GM13976 (cell line): ENCODE results near the gene RELL1.

ENCODE experiments used
- DNase-seq: peaks from one replicate; pipeline ENCODE4 v3.0.0; 2012; ENCODE audit warnings: low spot score
- CTCF ChIP-seq: IDR thresholded peaks from 2 replicates; pipeline ENCODE4 v1.5.1; 2012; ENCODE audit warnings: borderline replicate concordance, mild to moderate bottlenecking; ENCODE audit not compliant: insufficient read depth; ENCODE audit errors: extremely low read depth, missing control alignments, control extremely low read depth
- in situ Hi-C: fragments of 300-500 bp; cut with MboI; formaldehyde crosslinking; loops from one replicate; pipeline ENCODE4 v1.12.0; 2022; ENCODE audit warnings: low sequenced_read_pairs, mixed read lengths, inconsistent platforms; ENCODE audit not compliant: unreplicated experiment

Gene RELL1

GRCh38 chr4:37628977-37629609 is 57.1 kb downstream of the RELL1 start:
- TF ChIP-seq CTCF: no peak
- in situ Hi-C loops: no loop called here
- DNase-seq: no peak

- no peak for TF ChIP-seq CTCF
- in situ Hi-C loops: no loop called here
- no peak for DNase-seq
Observed at GRCh38 chr4:37627263-37627662, 58.9 kb downstream of the RELL1 start.

GRCh38 chr4:37625499-37625898 is 60.7 kb downstream of the RELL1 start:
- no peak for TF ChIP-seq CTCF
- in situ Hi-C loops: no loop called here
- DNase-seq: no peak

- no peak for TF ChIP-seq CTCF
- no peak for DNase-seq
- in situ Hi-C loops: no loop called here
Observed at GRCh38 chr4:37623940-37624339, 62.2 kb downstream of the RELL1 start.

GRCh38 chr4:37623125-37623524 is 63.1 kb downstream of the RELL1 start:
- in situ Hi-C loops: no loop called here

GRCh38 chr4:37620176-37620575 is 66.0 kb downstream of the RELL1 start:
- no peak for TF ChIP-seq CTCF
- in situ Hi-C loops: no loop called here
- no peak for DNase-seq

More at GRCh38 chr4:37623125-37623524, 63.1 kb downstream of the RELL1 start:
- no peak for DNase-seq
- no peak for TF ChIP-seq CTCF

GRCh38 chr4:37615720-37616063 is 70.5 kb downstream of the RELL1 start:
- TF ChIP-seq CTCF: no peak
- DNase-seq: no peak
- in situ Hi-C loops: no loop called here
